ENCODE results near the gene ATRAID.

- no peak for TF ChIP-seq CTBP1 (IDR thresholded peaks at IDR 0.05; ENCODE audit: borderline replicate concordance)
- TF ChIP-seq ELF4 (IDR thresholded peaks at IDR 0.05), result no peak
- TF ChIP-seq SP1 (IDR thresholded peaks at IDR 0.05), result no peak
- TF ChIP-seq ARNT (IDR thresholded peaks at IDR 0.05), result no peak
- TF ChIP-seq FOXM1 (IDR thresholded peaks at IDR 0.05; ENCODE audit: borderline replicate concordance), result no peak
- no peak for TF ChIP-seq PKNOX1 (IDR thresholded peaks at IDR 0.05)
- TF ChIP-seq SUZ12 (IDR thresholded peaks at IDR 0.05), result no peak
Measured at GRCh38 chr2:27236626-27237025, 24.8 kb downstream of the ATRAID start.

All from HEK293T (cell line).